Measurements from ENCODE around the gene AGAP1. TPM values are rescaled to one million over a fixed set of nuclear protein-coding genes. Genes with fewer than 3 reads are reported as not detected.

AGAP1 gene
- total and polyA plus RNA-seq, 2 donors (not counting 3 experiments of a cell fraction or from before 2014, with no cell fraction given) = 10.2 to 20.9 TPM

DNA sequence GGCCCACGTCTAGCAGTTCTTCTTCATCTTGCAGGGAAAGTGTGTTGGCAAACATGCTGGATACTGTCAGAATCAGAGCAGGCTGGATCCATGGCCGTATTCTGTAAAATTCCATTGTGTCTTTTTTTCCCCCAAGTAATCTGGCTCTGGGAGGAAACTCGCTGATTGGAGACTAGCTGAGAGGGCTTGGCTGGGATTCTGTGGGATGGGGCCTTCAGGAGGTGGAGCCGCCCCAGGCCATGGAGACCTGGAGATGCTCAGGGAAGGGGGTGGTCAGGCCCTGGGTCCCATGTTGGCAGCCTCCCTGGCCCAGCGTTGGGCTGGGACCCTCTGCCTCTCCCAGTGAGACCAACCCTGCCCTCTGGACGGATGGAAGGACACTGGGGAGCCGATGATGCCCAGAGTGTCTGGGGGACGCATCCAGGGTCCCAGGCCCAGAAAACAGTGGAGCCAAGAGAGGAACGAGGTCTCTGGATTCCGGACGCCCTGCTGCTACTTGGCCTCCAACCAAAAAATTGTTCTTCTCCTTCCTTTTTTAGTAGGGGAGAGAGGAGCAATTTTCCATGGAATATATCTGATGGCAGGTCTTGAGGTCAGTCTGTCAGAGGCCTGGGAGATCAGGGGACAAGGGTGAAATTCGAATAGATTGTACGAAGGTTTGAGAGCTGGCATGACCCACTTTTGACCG, 114.5 kb downstream of the AGAP1 start:
- no TSS peak for BruUV-seq (replicated peaks)
- Histone ChIP-seq H3K4me2 (ENCODE audit: insufficient read depth, low read length) (no peak overlapping the region), H3K4me1 (ENCODE audit: control insufficient read depth, extremely low read depth, insufficient read depth, low read length) (no peaks in the 10 kb centered on the region), H3K36me3 (ENCODE audit: control insufficient read depth in 2 of 2, extremely low read depth in 1 of 2, insufficient read depth in 2 of 2, low read length in 2 of 2) (no peaks in the 10 kb centered on the region), H3K4me3 (replicated peaks in 1 of 3; ENCODE audit: insufficient read depth in 1 of 3, low read depth in 1 of 3, low read length in 3 of 3) (no peak overlapping the region), H3K9me1 (replicated peaks; ENCODE audit: control insufficient read depth, extremely low read depth, insufficient read depth, low read length) (no peaks in the 10 kb centered on the region), H2AFZ (ENCODE audit: low read depth, low read length) (no peak overlapping the region), H3K9ac (replicated peaks; ENCODE audit: extremely low read depth, insufficient read depth, low read length) (no peak overlapping the region), H3K79me2 (ENCODE audit: control insufficient read depth, insufficient read depth, low read length) (no peaks in the 10 kb centered on the region), H3K9me3 (replicated peaks; ENCODE audit: control insufficient read depth, insufficient read depth, low read length) (no peaks in the 10 kb centered on the region), H3K27ac (ENCODE audit: insufficient read depth, low read depth, low read length) (no peak overlapping the region), H4K20me1 (replicated peaks; ENCODE audit: control insufficient read depth, extremely low read depth, insufficient read depth, low read length) (no peaks in the 10 kb centered on the region), H3K27me3 (ENCODE audit: control insufficient read depth in 2 of 2, insufficient read depth in 2 of 2, low read length in 2 of 2) (no peaks in the 10 kb centered on the region)
- dilution Hi-C loops (cut with MboI; ENCODE audit: extremely low pct_ligation_motif_present, low sequenced_read_pairs) = no loop called here
- DNase-seq (ENCODE audit: low read depth, low spot score) (no peak), FAIRE-seq (no peak)
- no peak for TF ChIP-seq POLR2A (IDR thresholded peaks at IDR 0.05; ENCODE audit: low read depth, low read length)
- TF ChIP-seq, protein P1, sequence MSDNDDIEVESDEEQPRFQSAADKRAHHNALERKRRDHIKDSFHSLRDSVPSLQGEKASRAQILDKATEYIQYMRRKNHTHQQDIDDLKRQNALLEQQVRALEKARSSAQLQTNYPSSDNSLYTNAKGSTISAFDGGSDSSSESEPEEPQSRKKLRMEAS (IDR thresholded peaks at IDR 0.05; ENCODE audit: insufficient read depth, insufficient read length) = no peak
- no peak for TF ChIP-seq EZH2 (IDR thresholded peaks at IDR 0.05; ENCODE audit: borderline replicate concordance, low read depth, low read length, severe bottlenecking)
- TF ChIP-seq MYC (IDR thresholded peaks at IDR 0.05; ENCODE audit: low read depth, low read length) = no peak
- TF ChIP-seq FOS (IDR thresholded peaks at IDR 0.05; ENCODE audit: borderline replicate concordance, insufficient read depth, low read length) = no peak
- no peak for TF ChIP-seq POLR2AphosphoS5 (IDR thresholded peaks at IDR 0.05; ENCODE audit: insufficient read depth, low read depth, low read length)
- CTCF ChIA-PET = interaction anchor here (1.7 to 3.7 kb wide), 2 partner anchors 13 to 14 kb away, joined by 4 to 14 read pairs; no protein-coding TSS in a partner anchor
- POLR2A ChIA-PET = no interaction called here
- intact Hi-C loops (cut with micrococcal nuclease) = no loop called here

DNA sequence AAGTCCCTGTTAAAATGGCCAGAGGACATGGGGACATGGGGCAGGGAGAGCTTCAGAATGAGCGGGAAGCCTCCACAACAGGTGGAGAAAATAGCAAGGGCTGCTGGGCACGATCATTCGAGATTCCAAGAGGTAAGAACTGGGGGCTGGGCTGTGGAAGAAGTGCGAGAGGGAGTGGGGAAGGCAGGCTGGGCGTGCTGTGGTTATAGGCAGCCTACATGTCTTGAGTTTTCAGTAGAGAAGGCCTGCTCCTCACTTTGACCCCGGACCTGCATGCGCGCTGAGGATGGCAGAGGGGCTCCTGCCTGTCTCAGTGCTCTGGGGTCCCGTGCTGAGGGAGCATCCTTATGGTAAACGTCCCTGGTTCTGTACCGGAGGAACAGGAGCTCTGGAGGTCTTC, 115.5 kb downstream of the AGAP1 start:
- no peaks in the 10 kb centered on the region for H3K27me3 ChIP-seq (ENCODE audit: control insufficient read depth in 2 of 2, insufficient read depth in 2 of 2, low read length in 2 of 2)
- H3K9me1 ChIP-seq (replicated peaks; ENCODE audit: control insufficient read depth, extremely low read depth, insufficient read depth, low read length) = no peaks in the 10 kb centered on the region
- no peak overlapping the region for H3K27ac ChIP-seq (ENCODE audit: insufficient read depth, low read depth, low read length)
- H3K36me3 ChIP-seq (ENCODE audit: control insufficient read depth in 2 of 2, extremely low read depth in 1 of 2, insufficient read depth in 2 of 2, low read length in 2 of 2) = no peaks in the 10 kb centered on the region
- dilution Hi-C loops (cut with MboI; ENCODE audit: extremely low pct_ligation_motif_present, low sequenced_read_pairs) = no loop called here
- POLR2A ChIA-PET = no interaction called here
- BruUV-seq (replicated peaks) = no TSS peak
- H3K9ac ChIP-seq (replicated peaks; ENCODE audit: extremely low read depth, insufficient read depth, low read length) = no peak overlapping the region
- H3K4me3 ChIP-seq (replicated peaks in 1 of 3; ENCODE audit: insufficient read depth in 1 of 3, low read depth in 1 of 3, low read length in 3 of 3) = no peak overlapping the region
- FAIRE-seq (no peak), DNase-seq (ENCODE audit: low read depth, low spot score) (no peak)
- no peak overlapping the region for H2AFZ ChIP-seq (ENCODE audit: low read depth, low read length)
- TF ChIP-seq FOS (IDR thresholded peaks at IDR 0.05; ENCODE audit: borderline replicate concordance, insufficient read depth, low read length) (no peak), JUN (IDR thresholded peaks at IDR 0.05; ENCODE audit: borderline replicate concordance, insufficient read depth, insufficient read length, low read depth) (no peak), POLR2AphosphoS5 (IDR thresholded peaks at IDR 0.05; ENCODE audit: insufficient read depth, low read depth, low read length) (no peak), MYC (IDR thresholded peaks at IDR 0.05; ENCODE audit: low read depth, low read length) (no peak), EZH2 (IDR thresholded peaks at IDR 0.05; ENCODE audit: borderline replicate concordance, low read depth, low read length, severe bottlenecking) (no peak), POLR2A (IDR thresholded peaks at IDR 0.05; ENCODE audit: low read depth, low read length) (no peak), GATA2 (IDR thresholded peaks at IDR 0.05; ENCODE audit: insufficient read depth, insufficient read length, low read depth, low read length) (no peak)
- TF ChIP-seq, protein P2, sequence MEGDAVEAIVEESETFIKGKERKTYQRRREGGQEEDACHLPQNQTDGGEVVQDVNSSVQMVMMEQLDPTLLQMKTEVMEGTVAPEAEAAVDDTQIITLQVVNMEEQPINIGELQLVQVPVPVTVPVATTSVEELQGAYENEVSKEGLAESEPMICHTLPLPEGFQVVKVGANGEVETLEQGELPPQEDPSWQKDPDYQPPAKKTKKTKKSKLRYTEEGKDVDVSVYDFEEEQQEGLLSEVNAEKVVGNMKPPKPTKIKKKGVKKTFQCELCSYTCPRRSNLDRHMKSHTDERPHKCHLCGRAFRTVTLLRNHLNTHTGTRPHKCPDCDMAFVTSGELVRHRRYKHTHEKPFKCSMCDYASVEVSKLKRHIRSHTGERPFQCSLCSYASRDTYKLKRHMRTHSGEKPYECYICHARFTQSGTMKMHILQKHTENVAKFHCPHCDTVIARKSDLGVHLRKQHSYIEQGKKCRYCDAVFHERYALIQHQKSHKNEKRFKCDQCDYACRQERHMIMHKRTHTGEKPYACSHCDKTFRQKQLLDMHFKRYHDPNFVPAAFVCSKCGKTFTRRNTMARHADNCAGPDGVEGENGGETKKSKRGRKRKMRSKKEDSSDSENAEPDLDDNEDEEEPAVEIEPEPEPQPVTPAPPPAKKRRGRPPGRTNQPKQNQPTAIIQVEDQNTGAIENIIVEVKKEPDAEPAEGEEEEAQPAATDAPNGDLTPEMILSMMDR (IDR thresholded peaks at IDR 0.05; ENCODE audit: extremely low read depth in 1 of 2, insufficient read depth in 1 of 2, low read depth in 1 of 2, low read length in 2 of 2) = no peak
- TF ChIP-seq, protein P1 (IDR thresholded peaks at IDR 0.05; ENCODE audit: insufficient read depth, insufficient read length) = no peak
- H3K4me1 ChIP-seq (ENCODE audit: control insufficient read depth, extremely low read depth, insufficient read depth, low read length) = no peaks in the 10 kb centered on the region
- no peaks in the 10 kb centered on the region for H3K79me2 ChIP-seq (ENCODE audit: control insufficient read depth, insufficient read depth, low read length)
- intact Hi-C loops (cut with micrococcal nuclease) = no loop called here
- no peaks in the 10 kb centered on the region for H4K20me1 ChIP-seq (replicated peaks; ENCODE audit: control insufficient read depth, extremely low read depth, insufficient read depth, low read length)
- CTCF ChIA-PET = interaction anchor here (1.7 to 3.7 kb wide), 2 partner anchors 14 to 15 kb away, joined by 4 to 14 read pairs; no protein-coding TSS in a partner anchor
- no peaks in the 10 kb centered on the region for H3K9me3 ChIP-seq (replicated peaks; ENCODE audit: control insufficient read depth, insufficient read depth, low read length)
- no peak overlapping the region for H3K4me2 ChIP-seq (ENCODE audit: insufficient read depth, low read length)

Data from endothelial cell of umbilical vein (primary cell).